Bladder microvascular endothelial cell (primary cell): ENCODE results near the gene STEAP3. TPM values are rescaled to one million over a fixed set of nuclear protein-coding genes. Genes with fewer than 3 reads are reported as not detected.

Experiments
- total RNA-seq: library from RNA; depleted of rRNA; stranded (reverse); fragments of >200 nt; gene quantifications from 2 replicates; pipeline ENCODE4 v1.2.3, GENCODE V29; 2014

The STEAP3 gene, protein sequence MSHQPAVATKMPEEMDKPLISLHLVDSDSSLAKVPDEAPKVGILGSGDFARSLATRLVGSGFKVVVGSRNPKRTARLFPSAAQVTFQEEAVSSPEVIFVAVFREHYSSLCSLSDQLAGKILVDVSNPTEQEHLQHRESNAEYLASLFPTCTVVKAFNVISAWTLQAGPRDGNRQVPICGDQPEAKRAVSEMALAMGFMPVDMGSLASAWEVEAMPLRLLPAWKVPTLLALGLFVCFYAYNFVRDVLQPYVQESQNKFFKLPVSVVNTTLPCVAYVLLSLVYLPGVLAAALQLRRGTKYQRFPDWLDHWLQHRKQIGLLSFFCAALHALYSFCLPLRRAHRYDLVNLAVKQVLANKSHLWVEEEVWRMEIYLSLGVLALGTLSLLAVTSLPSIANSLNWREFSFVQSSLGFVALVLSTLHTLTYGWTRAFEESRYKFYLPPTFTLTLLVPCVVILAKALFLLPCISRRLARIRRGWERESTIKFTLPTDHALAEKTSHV
- total RNA-seq: 2.9 and 8.6 TPM in 2 replicates

GRCh38 chr2:119223521-119224390, at the start of gene STEAP3:
Gene STEAP3 (plus strand): TSS chr2:119223834. CDS start chr2:119231013, 7,179 bp downstream.

Other genes with a start within 250 kb of the STEAP3 start
- gene C1QL2, start 65.1 kb upstream of the STEAP3 start, total RNA-seq: not detected in 2 replicates
- 5.0 and 13.0 TPM in 2 replicates for gene C2orf76, start 143.0 kb downstream of the STEAP3 start, total RNA-seq
- gene DBI, start 143.1 kb downstream of the STEAP3 start, total RNA-seq: 115 and 132 TPM in 2 replicates
- gene TMEM37, start 208.0 kb downstream of the STEAP3 start, total RNA-seq: 0.06 and 0.49 TPM in 2 replicates